ENCODE results near the gene SETD7. TPM values are rescaled to one million over a fixed set of nuclear protein-coding genes. Genes with fewer than 3 reads are reported as not detected.

Gene SETD7
- total RNA-seq, 1 experiment from 2014 or later, result 29.6 TPM

- Histone ChIP-seq H3K9me2 (replicated peaks; ENCODE audit: low read length) (no peaks in the 10 kb centered on the region), H3K9me3 (ENCODE audit: low read length) (no peaks in the 10 kb centered on the region), H3F3A (ENCODE audit: low read length, unreplicated experiment) (no peaks in the 10 kb centered on the region), H3K4me2 (ENCODE audit: low read length) (no peak overlapping the region), H3K4me1 (ENCODE audit: insufficient read depth, low read length) (no peaks in the 10 kb centered on the region), H3K27me3 (ENCODE audit: low read length) (no peaks in the 10 kb centered on the region), H3K79me2 (ENCODE audit: low read length) (peaks cover 16% of the 10 kb centered on the region; the same call in 1 of the 2 replicates), H3K4me3 (ENCODE audit: low read length) (no peak overlapping the region), H3K27ac (ENCODE audit: low read length) (no peak overlapping the region), H2AFZ (ENCODE audit: low read length) (no peak overlapping the region), H4K20me1 (ENCODE audit: low read length) (no peaks in the 10 kb centered on the region), H3K9ac (ENCODE audit: low read length) (no peak overlapping the region), H3K36me3 (ENCODE audit: low read depth, low read length) (peaks cover 12% of the 10 kb centered on the region)
- intact Hi-C loops (cut with micrococcal nuclease), result no loop called here
- no peak for DNase-seq
- no TSS peak for BruUV-seq (replicated peaks)
- ChIA-PET POLR2A (ENCODE audit: unreplicated experiment) (no interaction called here), CTCF (no interaction called here)
- no peak for TF ChIP-seq CTCF (conservative IDR thresholded peaks at IDR 0.05; ENCODE audit: low read depth, low read length)
- TF ChIP-seq EZH2 (IDR thresholded peaks at IDR 0.05; ENCODE audit: low read length, unreplicated experiment), result no peak
- no peak for TF ChIP-seq EZH2phosphoT487 (IDR thresholded peaks at IDR 0.05; ENCODE audit: borderline replicate concordance, low read length)
- ATAC-seq, result no peak
Observed at GRCh38 chr4:139540161-139540560, 15.9 kb downstream of the SETD7 start.

DNA sequence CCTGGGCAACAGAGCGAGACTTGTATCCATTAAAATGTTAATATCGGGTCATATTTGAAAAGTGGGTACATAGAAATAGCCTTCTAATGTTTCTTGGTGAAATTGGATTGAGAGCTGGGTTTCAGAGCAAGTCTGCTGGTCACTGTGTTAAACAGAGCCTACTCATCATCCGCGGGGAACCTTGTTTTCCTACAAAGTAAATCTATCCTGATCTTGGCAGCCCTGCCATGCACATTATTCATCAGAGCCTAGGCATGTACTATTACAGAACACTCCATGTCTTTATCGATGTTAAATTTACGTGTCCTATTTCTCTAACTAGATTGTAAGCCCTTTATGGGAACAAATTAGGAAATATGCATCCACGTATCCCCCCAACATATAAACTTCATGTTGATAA, 18.7 kb downstream of the SETD7 start:
- Histone ChIP-seq H2AFZ (ENCODE audit: low read length) (no peak overlapping the region), H3K9me2 (replicated peaks; ENCODE audit: low read length) (no peaks in the 10 kb centered on the region), H3K36me3 (ENCODE audit: low read depth, low read length) (peaks cover 12% of the 10 kb centered on the region), H3K4me3 (ENCODE audit: low read length) (no peak overlapping the region), H3K79me2 (ENCODE audit: low read length) (peaks cover 21% of the 10 kb centered on the region), H3K27ac (ENCODE audit: low read length) (no peak overlapping the region), H3K4me2 (ENCODE audit: low read length) (no peak overlapping the region), H3K4me1 (ENCODE audit: insufficient read depth, low read length) (no peaks in the 10 kb centered on the region), H4K20me1 (ENCODE audit: low read length) (no peaks in the 10 kb centered on the region), H3K9me3 (ENCODE audit: low read length) (no peaks in the 10 kb centered on the region), H3K27me3 (ENCODE audit: low read length) (no peaks in the 10 kb centered on the region), H3F3A (ENCODE audit: low read length, unreplicated experiment) (no peaks in the 10 kb centered on the region), H3K9ac (ENCODE audit: low read length) (no peak overlapping the region)
- BruUV-seq (replicated peaks), result no TSS peak
- intact Hi-C loops (cut with micrococcal nuclease), result no loop called here
- no peak for DNase-seq
- POLR2A ChIA-PET (ENCODE audit: unreplicated experiment), result no interaction called here
- CTCF ChIA-PET, result no interaction called here
- no peak for TF ChIP-seq EZH2 (IDR thresholded peaks at IDR 0.05; ENCODE audit: low read length, unreplicated experiment)
- TF ChIP-seq EZH2phosphoT487 (IDR thresholded peaks at IDR 0.05; ENCODE audit: borderline replicate concordance, low read length), result no peak
- no peak for TF ChIP-seq CTCF (conservative IDR thresholded peaks at IDR 0.05; ENCODE audit: low read depth, low read length)
- no peak for ATAC-seq

DNA sequence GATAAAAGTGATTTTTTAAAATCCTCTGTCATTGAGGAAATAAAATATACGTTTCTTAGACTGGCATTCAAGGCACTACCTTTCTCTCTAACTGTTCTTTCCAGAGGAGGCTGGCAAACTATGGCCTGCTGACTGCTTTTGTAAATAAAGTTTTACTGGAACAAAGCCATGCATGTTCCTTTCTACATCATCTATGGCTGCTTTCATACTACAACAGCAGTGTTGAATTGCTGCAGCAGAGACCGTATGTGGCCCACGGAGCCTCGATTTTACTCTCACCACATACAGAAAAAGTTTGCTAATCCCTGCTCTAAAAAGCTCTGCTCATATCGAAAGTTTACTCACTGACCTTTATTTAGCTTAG, 20.2 kb downstream of the SETD7 start:
- H3K79me2 ChIP-seq (ENCODE audit: low read length), result peaks cover 16% of the 10 kb centered on the region
- BruUV-seq (replicated peaks), result no TSS peak
- H3K9ac ChIP-seq (ENCODE audit: low read length), result no peak overlapping the region
- no peak overlapping the region for H3K4me2 ChIP-seq (ENCODE audit: low read length)
- no peaks in the 10 kb centered on the region for H3K4me1 ChIP-seq (ENCODE audit: insufficient read depth, low read length)
- H3K9me2 ChIP-seq (replicated peaks; ENCODE audit: low read length), result no peaks in the 10 kb centered on the region
- peaks cover 12% of the 10 kb centered on the region; the same call in 1 of the 2 replicates for H3K36me3 ChIP-seq (ENCODE audit: low read depth, low read length)
- H3K27ac ChIP-seq (ENCODE audit: low read length), result no peak overlapping the region
- TF ChIP-seq CTCF (conservative IDR thresholded peaks at IDR 0.05; ENCODE audit: low read depth, low read length) (no peak), EZH2phosphoT487 (IDR thresholded peaks at IDR 0.05; ENCODE audit: borderline replicate concordance, low read length) (no peak), EZH2 (IDR thresholded peaks at IDR 0.05; ENCODE audit: low read length, unreplicated experiment) (no peak)
- no peaks in the 10 kb centered on the region for H4K20me1 ChIP-seq (ENCODE audit: low read length)
- H2AFZ ChIP-seq (ENCODE audit: low read length), result no peak overlapping the region
- ChIA-PET POLR2A (ENCODE audit: unreplicated experiment) (no interaction called here), CTCF (no interaction called here)
- no peaks in the 10 kb centered on the region for H3K9me3 ChIP-seq (ENCODE audit: low read length)
- ATAC-seq, result peak; percentile 20; the same call in 1 of the 2 replicates
- no peaks in the 10 kb centered on the region for H3K27me3 ChIP-seq (ENCODE audit: low read length)
- no peak overlapping the region for H3K4me3 ChIP-seq (ENCODE audit: low read length)
- no peaks in the 10 kb centered on the region for H3F3A ChIP-seq (ENCODE audit: low read length, unreplicated experiment)
- intact Hi-C loops (cut with micrococcal nuclease), result no loop called here
- no peak for DNase-seq

All from PC-3 (cell line).